ENCODE data around the gene SMYD3.
A peak's percentile ranks its signal among the peaks of the same experiment; 100 is the strongest.

The SMYD3 gene

DNA sequence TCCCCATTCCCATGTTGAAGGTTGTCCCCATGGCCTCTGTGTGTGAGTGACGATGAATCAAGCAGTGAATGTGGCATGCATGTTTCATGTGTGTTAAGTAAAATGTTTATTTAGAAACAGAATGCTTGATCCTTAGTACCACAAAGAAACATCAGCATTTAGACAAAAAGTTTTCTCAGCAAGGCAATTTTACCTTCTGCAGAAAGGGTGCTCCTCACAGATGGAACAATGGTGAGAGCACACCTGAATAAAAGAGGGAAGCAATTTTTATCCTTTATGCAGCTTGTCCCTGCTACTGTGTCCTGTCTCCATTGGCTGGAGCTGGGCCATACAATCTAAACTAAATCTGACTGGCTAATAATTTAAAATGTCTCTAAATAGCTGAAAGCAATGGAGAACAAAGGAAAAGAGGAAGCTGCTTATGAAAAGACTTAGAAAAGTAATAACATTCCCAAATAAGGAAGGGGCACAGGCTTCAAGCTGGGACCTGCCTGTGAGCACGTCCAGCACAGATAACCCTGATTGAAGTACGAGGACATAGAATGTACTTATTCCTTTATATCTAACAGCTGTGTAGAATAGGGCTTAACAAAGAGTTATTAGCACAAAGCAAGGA lies 8.4 kb upstream of the SMYD3 start:
- no peak for DNase-seq

GRCh38 chr1:246513619-246514343 lies 6.7 kb upstream of the SMYD3 start:
- DNase-seq = no peak

DNA sequence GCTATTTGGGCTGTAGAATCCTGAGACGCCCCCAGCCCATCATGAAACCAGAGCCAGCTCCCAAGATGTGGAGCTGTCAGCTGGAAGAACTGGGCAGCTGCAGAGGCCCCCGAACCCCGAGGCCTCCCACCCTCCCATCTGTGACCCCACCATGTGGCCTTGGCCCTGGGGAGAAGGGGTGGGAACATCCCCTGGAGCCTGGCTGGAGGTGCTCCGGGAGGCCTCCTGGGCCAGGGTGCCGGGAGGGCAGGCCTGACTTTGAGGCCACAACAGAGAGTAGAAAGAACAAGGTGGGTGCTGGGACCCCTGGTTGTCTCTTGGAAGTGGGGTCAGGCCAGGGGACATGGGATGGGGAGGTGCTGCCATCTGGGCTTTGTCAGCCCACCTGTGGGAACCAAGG lies 6.0 kb upstream of the SMYD3 start:
- no peak for DNase-seq

DNA sequence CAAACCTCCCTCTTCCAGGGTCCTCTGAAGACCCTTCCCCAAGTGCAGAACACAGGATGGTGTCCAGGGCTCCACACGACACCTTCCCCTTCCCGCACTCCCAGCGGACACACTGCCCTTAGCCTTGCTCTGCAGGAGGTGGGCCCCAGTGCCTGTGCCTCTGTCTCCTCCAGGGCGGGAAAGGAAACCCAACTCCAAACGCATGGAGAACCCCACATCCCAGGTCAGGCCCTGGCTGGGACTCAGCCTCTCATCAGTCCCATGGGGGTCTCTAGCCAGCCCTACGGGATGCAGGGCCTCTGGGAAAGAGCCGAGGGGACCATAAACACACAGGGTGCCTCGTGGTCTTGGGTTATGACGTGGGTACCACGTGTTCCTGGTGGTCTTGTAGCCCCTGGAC lies 5.6 kb upstream of the SMYD3 start:
- DNase-seq = no peak

GRCh38 chr1:246512230-246512629 lies 5.2 kb upstream of the SMYD3 start:
- no peak for DNase-seq

- DNase-seq = no peak
Measured at GRCh38 chr1:246511203-246511602, 4.1 kb upstream of the SMYD3 start.

DNA sequence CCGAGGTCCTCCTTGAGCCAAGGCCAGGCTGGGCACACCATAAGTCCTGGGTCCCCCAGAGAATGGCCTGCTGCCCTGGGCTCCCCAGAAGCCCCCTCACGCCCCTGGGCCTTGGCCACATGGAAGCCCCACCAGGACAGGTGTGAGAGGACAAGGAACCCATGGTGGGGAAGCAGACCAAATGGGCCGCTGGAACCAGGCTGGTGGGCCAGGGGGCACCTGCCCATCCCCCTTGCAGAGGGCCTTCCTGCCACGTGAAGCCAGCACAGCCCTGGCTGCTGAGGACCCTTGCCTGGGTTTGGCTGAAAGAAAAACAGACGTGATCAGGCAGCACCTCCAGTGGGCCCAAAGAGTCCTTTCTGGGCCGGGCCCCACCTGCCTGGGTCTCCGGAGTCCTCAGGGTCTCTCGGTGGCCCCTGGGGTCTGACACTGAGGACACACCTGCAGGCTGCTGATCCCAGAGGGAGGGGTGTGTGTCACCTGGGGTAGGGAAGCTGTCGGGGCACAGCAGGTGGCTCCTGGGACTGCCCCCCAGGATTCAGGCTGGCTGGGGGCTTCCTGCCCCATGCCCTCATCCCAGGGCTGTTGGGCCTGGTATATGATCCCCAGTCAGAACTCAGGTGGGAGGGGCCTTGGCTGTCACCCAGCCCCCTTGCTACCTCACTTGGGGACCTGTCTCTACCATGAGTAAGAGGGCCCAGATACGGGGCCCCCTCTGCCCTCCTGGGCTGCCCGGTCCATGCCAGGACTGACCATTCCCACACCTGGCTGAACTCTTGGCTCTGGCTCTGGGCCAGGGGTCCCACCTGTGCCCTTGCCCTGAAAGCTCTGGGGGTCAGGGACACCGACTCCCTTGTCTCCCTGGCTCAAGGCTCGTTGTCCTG lies 3.3 kb upstream of the SMYD3 start:
- DNase-seq = no peak

- DNase-seq = no peak
Measured at GRCh38 chr1:246508897-246509688, 2.0 kb upstream of the SMYD3 start.

- no peak for DNase-seq
Measured at GRCh38 chr1:246506367-246506673, 759 bp downstream of the SMYD3 start.

DNA sequence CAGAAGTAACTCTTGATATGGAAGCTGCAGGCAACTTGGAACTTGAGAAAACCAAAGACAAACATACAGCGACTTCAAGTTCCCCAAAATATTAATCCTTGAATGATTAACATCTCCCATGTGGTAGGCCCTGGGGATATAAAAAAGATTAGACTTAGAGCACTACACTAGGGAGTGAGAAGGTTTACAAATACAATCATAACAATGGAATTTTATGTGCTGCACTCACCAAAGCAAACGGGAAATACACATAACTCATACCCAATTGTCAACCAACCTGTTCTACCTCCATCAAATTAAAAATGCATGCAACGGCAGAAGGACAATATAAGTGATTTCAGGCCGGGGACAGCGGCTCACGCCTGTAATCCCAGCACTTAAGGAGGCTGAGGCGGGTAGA lies 3.7 kb downstream of the SMYD3 start:
- peak; percentile 17 for DNase-seq

GRCh38 chr1:246497331-246497915 lies 9.7 kb downstream of the SMYD3 start:
- peak; percentile 77 for DNase-seq

GRCh38 chr1:246492611-246493245 lies 14.4 kb downstream of the SMYD3 start:
- peak; percentile 78 for DNase-seq

DNA sequence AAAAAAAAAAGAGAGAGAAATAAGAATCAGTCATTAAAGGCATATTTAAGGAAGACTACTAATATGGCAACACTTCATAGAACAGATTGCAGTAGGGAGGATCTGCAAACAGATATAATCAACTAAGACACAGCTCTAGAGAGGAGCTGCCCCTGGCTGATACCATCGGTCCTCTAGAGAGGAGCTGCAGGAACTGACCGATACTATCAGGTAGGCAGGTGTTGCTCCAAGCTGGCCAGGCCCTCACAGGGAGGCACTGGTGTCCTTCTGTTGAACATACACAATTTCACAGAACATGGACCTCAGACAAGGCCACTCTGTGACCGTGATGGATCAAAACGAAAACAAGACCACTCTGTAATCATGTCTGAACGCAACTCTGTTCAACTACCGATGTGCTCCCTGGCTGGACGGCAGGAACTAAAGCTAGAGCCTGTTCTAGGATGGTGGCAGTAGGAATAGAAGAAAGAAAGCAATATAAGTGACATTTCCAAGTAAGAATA lies 15.5 kb downstream of the SMYD3 start:
- no peak for DNase-seq

GRCh38 chr1:246488674-246489073 lies 18.4 kb downstream of the SMYD3 start:
- no peak for DNase-seq

- DNase-seq = peak; percentile 42
Measured at GRCh38 chr1:246483569-246483933, 23.5 kb downstream of the SMYD3 start.

- no peak for DNase-seq
Measured at GRCh38 chr1:246482805-246483568, 24.1 kb downstream of the SMYD3 start.

- DNase-seq = no peak
Measured at GRCh38 chr1:246479061-246479460, 28.0 kb downstream of the SMYD3 start.

DNA sequence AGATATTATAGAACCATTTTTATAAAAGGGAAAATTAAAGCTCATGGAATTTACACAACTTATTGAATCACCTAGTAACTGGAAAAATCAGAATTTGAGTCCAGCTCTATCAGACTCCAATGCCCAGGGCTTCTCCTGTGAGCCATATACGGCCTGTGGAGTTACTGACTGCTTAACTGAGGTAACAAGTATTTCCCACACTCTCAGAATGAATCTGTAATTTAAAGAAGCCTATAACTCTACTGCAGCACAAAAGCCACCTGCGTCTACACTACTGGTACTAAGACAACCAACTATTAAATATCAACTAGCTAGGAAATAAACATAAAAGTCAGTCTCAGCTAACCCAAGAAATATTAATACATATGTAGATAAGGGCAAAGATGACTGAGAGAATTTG lies 29.4 kb downstream of the SMYD3 start:
- DNase-seq = no peak

DNA sequence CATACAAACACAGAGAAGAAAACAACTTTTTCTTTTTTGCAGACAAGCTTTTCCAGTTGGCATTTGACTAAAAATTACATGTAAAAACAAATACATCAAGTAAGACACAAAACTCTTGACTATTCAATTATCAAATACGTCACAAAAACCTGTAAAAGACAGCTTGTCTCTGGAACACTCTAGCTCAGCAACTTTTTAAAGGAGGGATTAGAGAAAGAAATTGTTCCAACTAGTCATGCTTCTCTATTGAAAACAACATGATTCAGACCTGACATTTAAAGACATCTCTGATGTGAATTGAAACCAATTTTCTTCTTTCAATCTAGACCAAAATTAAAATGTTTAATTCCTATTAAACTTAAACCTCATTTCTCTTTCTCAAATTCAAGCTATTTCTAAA lies 30.3 kb downstream of the SMYD3 start:
- DNase-seq = no peak

GRCh38 chr1:246471688-246472087 lies 35.4 kb downstream of the SMYD3 start:
- no peak for DNase-seq

DNA sequence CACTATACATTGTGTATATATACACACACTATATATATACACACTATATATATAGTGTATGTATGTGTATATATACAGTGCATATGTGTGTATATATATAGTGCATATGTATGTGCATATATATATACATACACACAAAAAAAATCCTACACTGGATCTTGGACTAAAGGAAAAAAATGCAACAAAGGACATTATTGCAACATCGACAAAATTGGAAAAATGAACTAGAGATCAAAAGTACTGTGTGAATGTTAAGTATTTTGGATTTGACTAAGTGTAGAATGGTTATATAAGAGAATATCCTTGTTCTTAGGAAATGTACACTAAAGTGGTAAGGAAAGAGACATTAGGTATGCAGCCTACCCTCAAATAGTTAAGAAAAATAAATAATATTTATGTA lies 36.5 kb downstream of the SMYD3 start:
- no peak for DNase-seq

All from fibroblast of skin of scalp (primary cell).